Keratinocyte (primary cell): ENCODE measurements around the gene ARFGEF3. TPM values are rescaled to one million over a fixed set of nuclear protein-coding genes. Genes with fewer than 3 reads are reported as not detected.

Experiments used
- DNase-seq: peaks from one replicate; pipeline ENCODE4 v3.0.0-alpha.2; 2011; ENCODE audit warnings: low read depth, missing footprints, low spot score
- FAIRE-seq: peaks from 2 replicates; lab custom pipeline; 2011; peaks lifted over from hg19 to GRCh38; lab: Jason Lieb, UNC
- H2AFZ ChIP-seq: 2 replicates; pipeline ENCODE4 v1.6.0; 2012; ENCODE audit warnings: low read length, control low read depth, inconsistent platforms; ENCODE audit not compliant: control insufficient read depth
- H3K27ac ChIP-seq: 2 replicates; pipeline ENCODE4 v1.5.1; 2011; ENCODE audit warnings: low read length; ENCODE audit not compliant: control insufficient read depth, insufficient read depth
- H3K27me3 ChIP-seq: 3 replicates; pipeline ENCODE4 v1.6.0; 2011; ENCODE audit warnings: low read length; ENCODE audit not compliant: control insufficient read depth, insufficient read depth; ENCODE audit errors: extremely low read depth
- H3K36me3 ChIP-seq, 2 experiments: 2 replicates in 1 of 2; 3 replicates in 1 of 2; pipeline ENCODE4 v1.5.1; 2011; ENCODE audit warnings: low read length in 2 of 2, mild to moderate bottlenecking in 1 of 2; ENCODE audit not compliant: control insufficient read depth in 2 of 2, insufficient read depth in 2 of 2; ENCODE audit errors: extremely low read depth in 1 of 2
- H3K4me1 ChIP-seq: 3 replicates; pipeline ENCODE4 v1.5.1; 2011; ENCODE audit warnings: low read length; ENCODE audit not compliant: control insufficient read depth, insufficient read depth; ENCODE audit errors: extremely low read depth
- H3K4me2 ChIP-seq: 3 replicates; pipeline ENCODE4 v1.6.0; 2011; ENCODE audit warnings: low read depth, low read length; ENCODE audit not compliant: control insufficient read depth, insufficient read depth; ENCODE audit errors: extremely low read depth
- H3K4me3 ChIP-seq, 3 experiments: fragments of 200-600 bp in 1 of 3; sonication (generic) in 1 of 3; 2 replicates in 2 of 3; 3 replicates in 1 of 3; pipeline ENCODE4 v1.5.1; 2011 to 2016; ENCODE audit warnings: low read length in 3 of 3, mild to moderate bottlenecking in 3 of 3, control low read depth in 2 of 3, inconsistent platforms in 1 of 3, low read depth in 1 of 3, mixed read lengths in 1 of 3, mixed run types in 1 of 3, moderate library complexity in 1 of 3; ENCODE audit not compliant: control insufficient read depth in 2 of 3, insufficient read depth in 2 of 3; ENCODE audit errors: extremely low read depth in 1 of 3
- H3K79me2 ChIP-seq: 2 replicates; pipeline ENCODE4 v1.6.0; 2012; ENCODE audit warnings: low read length; ENCODE audit not compliant: control insufficient read depth, insufficient read depth
- H3K9ac ChIP-seq: 3 replicates; pipeline ENCODE4 v1.6.0; 2011; ENCODE audit warnings: low read length; ENCODE audit not compliant: control insufficient read depth, insufficient read depth; ENCODE audit errors: extremely low read depth
- H3K9me1 ChIP-seq: 3 replicates; pipeline ENCODE4 v1.6.0; 2011; ENCODE audit warnings: low read length; ENCODE audit not compliant: control insufficient read depth, insufficient read depth; ENCODE audit errors: extremely low read depth
- H3K9me3 ChIP-seq: 2 replicates; pipeline ENCODE4 v1.5.1; 2012; ENCODE audit warnings: low read depth, low read length; ENCODE audit not compliant: control insufficient read depth
- H4K20me1 ChIP-seq: 3 replicates; pipeline ENCODE4 v1.6.0; 2011; ENCODE audit warnings: low read length; ENCODE audit not compliant: control insufficient read depth, insufficient read depth; ENCODE audit errors: extremely low read depth
- EZH2 ChIP-seq: IDR thresholded peaks from one replicate; pipeline ENCODE4 v1.6.1; 2012; ENCODE audit warnings: inconsistent platforms, mild to moderate bottlenecking, low read length, moderate library complexity
- dilution Hi-C: fragments of 300-500 bp; cut with MboI; formaldehyde crosslinking; loops from one replicate; pipeline ENCODE4 v1.7.0; 2020; ENCODE audit warnings: low sequenced_read_pairs; ENCODE audit not compliant: extremely low pct_ligation_motif_present
- polyA plus RNA-seq, 5 experiments: library from polyadenylated mRNA; depleted of rRNA in 3 of 5; stranded (reverse) in 3 of 5; stranded (forward) in 1 of 5; unstranded in 1 of 5; fragments of >200 nt; gene quantifications; 1 replicate in 1 of 5; 2 replicates in 3 of 5; 3 replicates in 1 of 5; pipeline versions ENCODE4 v1.2.1 to v1.2.3, GENCODE V29; 2011 to 2012; ENCODE audit warnings: missing spikeins in 2 of 5, low read depth in 1 of 5, low replicate concordance in 1 of 5
- TF ChIP-seq, protein P1 (sequence below), 3 experiments: IDR thresholded peaks in 1 of 3; conservative IDR thresholded peaks in 1 of 3; optimal IDR thresholded peaks in 1 of 3; 2 replicates in 2 of 3; 3 replicates in 1 of 3; pipeline versions ENCODE3 to v1.5.1; 2011; ENCODE audit warnings: low read length in 3 of 3, mild to moderate bottlenecking in 3 of 3, moderate library complexity in 2 of 3, control low read depth in 1 of 3, inconsistent platforms in 1 of 3; ENCODE audit not compliant: insufficient read depth in 2 of 3; ENCODE audit errors: extremely low read depth in 1 of 3

ARFGEF3 gene
- polyA plus RNA-seq, 1 donor (not counting 4 experiments of a cell fraction or from before 2014, with no cell fraction given): 0.09 TPM

DNA sequence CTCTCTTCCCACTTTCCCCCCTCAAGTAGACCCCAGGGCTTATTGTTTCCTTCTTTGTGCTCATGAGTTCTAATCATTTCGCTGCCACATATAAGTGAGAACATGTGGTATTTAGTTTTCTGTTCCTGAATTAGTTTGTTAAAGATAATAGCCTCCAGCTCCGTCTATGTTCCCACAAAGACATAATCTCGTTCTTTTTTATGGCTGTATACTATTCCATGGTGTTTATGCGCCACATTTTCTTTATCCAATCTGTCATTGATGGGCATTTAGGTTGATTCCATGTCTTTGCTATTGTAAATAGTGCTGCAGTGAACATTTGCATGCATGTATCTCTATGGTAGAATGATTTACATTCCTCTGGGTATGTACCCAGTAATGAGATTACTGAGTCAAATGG, 37.6 kb upstream of the ARFGEF3 start:
- no peak overlapping the region for H3K4me2 ChIP-seq
- H3K9me1 ChIP-seq: no peaks in the 10 kb centered on the region
- H3K9ac ChIP-seq: no peak overlapping the region
- no peak overlapping the region for H3K4me3 ChIP-seq
- no peaks in the 10 kb centered on the region for H4K20me1 ChIP-seq
- DNase-seq (no peak), FAIRE-seq (no peak)
- TF ChIP-seq, protein P1, sequence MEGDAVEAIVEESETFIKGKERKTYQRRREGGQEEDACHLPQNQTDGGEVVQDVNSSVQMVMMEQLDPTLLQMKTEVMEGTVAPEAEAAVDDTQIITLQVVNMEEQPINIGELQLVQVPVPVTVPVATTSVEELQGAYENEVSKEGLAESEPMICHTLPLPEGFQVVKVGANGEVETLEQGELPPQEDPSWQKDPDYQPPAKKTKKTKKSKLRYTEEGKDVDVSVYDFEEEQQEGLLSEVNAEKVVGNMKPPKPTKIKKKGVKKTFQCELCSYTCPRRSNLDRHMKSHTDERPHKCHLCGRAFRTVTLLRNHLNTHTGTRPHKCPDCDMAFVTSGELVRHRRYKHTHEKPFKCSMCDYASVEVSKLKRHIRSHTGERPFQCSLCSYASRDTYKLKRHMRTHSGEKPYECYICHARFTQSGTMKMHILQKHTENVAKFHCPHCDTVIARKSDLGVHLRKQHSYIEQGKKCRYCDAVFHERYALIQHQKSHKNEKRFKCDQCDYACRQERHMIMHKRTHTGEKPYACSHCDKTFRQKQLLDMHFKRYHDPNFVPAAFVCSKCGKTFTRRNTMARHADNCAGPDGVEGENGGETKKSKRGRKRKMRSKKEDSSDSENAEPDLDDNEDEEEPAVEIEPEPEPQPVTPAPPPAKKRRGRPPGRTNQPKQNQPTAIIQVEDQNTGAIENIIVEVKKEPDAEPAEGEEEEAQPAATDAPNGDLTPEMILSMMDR (optimal IDR thresholded peaks at IDR 0.05 in 1 of 3, IDR thresholded peaks at IDR 0.05 in 1 of 3, conservative IDR thresholded peaks at IDR 0.05 in 1 of 3; ENCODE audit: extremely low read depth in 1 of 3, insufficient read depth in 2 of 3, low read length in 3 of 3): no peak
- no peak for TF ChIP-seq EZH2
- no peak overlapping the region for H2AFZ ChIP-seq
- H3K27ac ChIP-seq: no peak overlapping the region
- H3K79me2 ChIP-seq: no peaks in the 10 kb centered on the region
- H3K4me1 ChIP-seq: no peaks in the 10 kb centered on the region
- H3K36me3 ChIP-seq: no peaks in the 10 kb centered on the region
- no peaks in the 10 kb centered on the region for H3K27me3 ChIP-seq
- dilution Hi-C loops: no loop called here
- no peaks in the 10 kb centered on the region for H3K9me3 ChIP-seq

DNA sequence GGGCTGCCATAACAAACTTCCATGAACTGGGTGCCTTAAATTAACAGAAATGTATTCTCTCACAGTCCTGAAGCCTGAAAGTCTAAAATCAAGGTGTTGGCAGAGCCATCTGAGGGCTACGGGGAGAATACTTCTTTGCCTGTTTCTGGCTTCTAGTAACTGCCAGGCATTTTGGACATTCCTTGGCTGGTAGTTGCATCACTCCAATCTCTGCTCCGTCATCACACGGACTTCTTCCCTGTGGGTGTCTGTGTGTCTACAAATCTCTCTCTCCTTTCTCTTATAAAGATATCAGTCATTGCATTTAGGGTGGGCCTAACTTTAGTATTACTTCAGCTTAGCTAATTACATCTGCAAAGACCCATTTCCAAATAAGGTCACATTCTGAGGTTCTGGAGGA, 33.6 kb upstream of the ARFGEF3 start:
- H4K20me1 ChIP-seq: no peaks in the 10 kb centered on the region
- H3K9ac ChIP-seq: no peak overlapping the region
- no peak for TF ChIP-seq EZH2
- TF ChIP-seq, protein P1 (optimal IDR thresholded peaks at IDR 0.05 in 1 of 3, IDR thresholded peaks at IDR 0.05 in 1 of 3, conservative IDR thresholded peaks at IDR 0.05 in 1 of 3; ENCODE audit: extremely low read depth in 1 of 3, insufficient read depth in 2 of 3, low read length in 3 of 3): no peak
- no peak for DNase-seq
- no peak overlapping the region for H3K27ac ChIP-seq
- H3K36me3 ChIP-seq: no peaks in the 10 kb centered on the region
- H3K79me2 ChIP-seq: no peaks in the 10 kb centered on the region
- no peak overlapping the region for H2AFZ ChIP-seq
- H3K4me1 ChIP-seq: no peaks in the 10 kb centered on the region
- no peaks in the 10 kb centered on the region for H3K9me1 ChIP-seq
- dilution Hi-C loops: no loop called here
- H3K4me2 ChIP-seq: no peak overlapping the region
- no peak for FAIRE-seq
- no peaks in the 10 kb centered on the region for H3K27me3 ChIP-seq
- no peak overlapping the region for H3K4me3 ChIP-seq
- H3K9me3 ChIP-seq: no peaks in the 10 kb centered on the region
